LNCAP (cell line): Measurements from ENCODE around the gene RTTN.

ENCODE experiments used
- TF ChIP-seq, protein P1 (sequence below): fragments of 450-650 bp; IDR thresholded peaks from 2 replicates; pipeline ENCODE4 v1.5.1; 2017; ENCODE audit warnings: mild to moderate bottlenecking

The RTTN gene

DNA sequence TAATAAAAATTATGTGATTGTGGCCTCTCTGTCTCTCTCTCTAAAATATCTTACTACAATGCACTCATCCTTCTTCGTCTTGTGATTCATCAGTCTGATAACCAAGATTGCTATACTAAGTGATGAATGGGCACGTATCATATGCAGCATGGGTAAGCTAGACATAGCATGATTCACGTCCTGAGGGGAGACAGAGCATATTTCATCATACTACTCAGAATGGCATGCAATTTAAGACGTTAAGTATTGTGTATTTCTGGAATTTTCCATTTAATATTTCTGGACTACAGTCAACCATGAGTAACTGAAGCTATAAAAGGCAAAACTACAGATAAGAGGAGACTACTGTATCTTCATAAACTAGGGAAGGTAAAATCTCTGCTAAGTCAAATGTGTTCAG is 160.9 kb downstream of the RTTN start:
- TF ChIP-seq, protein P1, sequence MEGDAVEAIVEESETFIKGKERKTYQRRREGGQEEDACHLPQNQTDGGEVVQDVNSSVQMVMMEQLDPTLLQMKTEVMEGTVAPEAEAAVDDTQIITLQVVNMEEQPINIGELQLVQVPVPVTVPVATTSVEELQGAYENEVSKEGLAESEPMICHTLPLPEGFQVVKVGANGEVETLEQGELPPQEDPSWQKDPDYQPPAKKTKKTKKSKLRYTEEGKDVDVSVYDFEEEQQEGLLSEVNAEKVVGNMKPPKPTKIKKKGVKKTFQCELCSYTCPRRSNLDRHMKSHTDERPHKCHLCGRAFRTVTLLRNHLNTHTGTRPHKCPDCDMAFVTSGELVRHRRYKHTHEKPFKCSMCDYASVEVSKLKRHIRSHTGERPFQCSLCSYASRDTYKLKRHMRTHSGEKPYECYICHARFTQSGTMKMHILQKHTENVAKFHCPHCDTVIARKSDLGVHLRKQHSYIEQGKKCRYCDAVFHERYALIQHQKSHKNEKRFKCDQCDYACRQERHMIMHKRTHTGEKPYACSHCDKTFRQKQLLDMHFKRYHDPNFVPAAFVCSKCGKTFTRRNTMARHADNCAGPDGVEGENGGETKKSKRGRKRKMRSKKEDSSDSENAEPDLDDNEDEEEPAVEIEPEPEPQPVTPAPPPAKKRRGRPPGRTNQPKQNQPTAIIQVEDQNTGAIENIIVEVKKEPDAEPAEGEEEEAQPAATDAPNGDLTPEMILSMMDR = no peak

DNA sequence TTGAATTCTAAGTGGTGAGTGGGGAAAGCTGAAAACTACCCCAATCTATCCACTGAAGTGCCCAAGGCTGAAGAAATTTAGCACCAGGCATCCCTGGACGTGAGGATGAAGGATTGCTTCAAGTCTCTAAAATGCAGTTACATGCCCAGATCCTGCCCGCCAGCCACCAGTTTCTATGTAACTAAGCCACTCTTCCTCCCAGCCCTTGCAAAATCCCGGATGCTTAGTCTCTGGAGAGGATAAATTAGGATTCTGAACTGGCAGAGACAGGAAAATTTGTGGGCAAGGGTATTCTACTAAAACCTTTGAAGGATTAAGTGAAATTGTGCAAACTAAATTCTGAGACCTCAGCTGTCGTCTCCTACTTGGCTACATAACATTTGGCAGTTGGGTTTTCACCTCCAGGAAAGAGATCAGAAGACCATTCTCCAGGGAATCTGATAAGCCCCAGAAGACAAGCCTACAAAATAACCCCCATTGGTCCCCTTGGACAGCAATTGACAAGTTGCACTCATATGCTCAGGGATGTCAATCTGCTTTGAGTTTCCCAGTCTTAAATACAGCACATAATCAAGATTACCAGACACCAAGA is 163.9 kb downstream of the RTTN start:
- TF ChIP-seq, protein P1 = no peak

DNA sequence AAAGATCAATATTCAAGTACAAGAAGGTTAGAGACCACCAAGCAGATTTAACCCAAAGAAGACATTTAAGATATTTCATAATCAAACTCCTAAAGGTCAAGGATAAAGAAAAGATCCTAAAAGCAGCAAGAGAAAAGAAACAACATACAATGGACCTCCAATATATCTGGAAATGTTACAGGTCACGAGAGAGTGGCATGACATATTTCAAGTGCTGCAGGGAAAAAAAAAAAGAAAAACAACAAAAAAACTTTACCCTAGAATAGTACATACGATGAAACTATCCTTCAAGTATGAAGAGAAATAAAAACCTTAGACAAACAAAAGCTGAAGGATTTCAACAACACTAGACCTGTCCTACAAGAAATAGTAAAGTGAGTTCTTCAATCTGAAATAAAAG is 166.3 kb downstream of the RTTN start:
- TF ChIP-seq, protein P1 = no peak

DNA sequence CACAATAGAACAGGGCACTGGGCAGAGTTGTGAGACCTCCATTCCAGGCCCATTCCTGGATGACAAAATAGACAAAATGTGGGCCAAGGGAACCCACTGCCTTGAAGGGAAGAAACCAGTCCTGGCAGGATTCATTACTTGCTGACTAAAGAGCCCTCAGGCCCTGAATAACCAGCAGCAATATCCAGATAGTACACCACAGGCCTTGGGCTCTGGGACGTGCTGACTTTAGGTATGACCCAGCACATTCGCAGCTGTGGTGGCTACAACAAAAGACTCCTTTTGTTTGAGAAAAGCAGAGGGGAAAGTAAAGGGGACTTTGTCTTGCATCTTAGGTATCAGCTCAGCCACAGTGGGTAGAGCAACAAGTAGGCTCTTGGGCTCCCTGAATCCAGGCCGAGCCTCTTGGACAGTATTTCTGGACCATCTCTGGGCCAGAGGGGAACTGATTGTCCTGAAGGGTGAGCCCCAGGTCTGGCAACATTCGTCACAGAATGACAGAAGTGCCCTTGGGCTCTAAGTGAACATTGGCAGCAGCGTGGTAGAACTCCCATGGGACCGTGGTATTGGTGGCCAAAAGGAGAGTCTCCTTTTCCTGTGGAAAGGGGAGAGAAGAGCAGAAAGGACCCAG is 167.9 kb downstream of the RTTN start:
- TF ChIP-seq, protein P1 = no peak

DNA sequence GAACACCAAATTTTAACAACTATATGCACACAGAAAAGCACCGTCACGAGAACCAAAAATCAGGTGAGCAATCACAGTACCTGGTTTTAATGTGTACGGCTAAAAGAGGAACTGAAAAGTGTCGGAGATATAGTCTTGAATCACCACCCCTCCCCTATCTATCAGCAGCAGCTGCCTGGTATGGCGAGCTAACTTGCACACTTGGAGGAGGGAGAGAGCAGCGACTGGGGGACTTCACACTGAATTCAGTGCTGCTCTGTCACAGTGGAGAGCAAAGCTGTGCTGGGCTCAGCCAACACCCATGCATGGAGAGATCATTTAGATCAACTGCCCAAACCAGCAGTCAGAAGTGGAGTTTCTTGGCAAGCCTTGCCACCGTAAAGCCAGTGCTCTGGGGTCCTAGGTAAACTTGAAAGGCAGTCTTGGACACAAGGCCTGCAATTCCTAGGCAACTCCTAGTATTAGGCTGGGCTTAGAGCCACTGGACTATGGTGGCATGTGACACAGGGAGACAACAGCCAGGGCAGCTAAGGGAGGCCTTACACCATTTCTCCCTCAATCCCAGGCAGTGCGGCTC is 168.6 kb downstream of the RTTN start:
- TF ChIP-seq, protein P1 = no peak

DNA sequence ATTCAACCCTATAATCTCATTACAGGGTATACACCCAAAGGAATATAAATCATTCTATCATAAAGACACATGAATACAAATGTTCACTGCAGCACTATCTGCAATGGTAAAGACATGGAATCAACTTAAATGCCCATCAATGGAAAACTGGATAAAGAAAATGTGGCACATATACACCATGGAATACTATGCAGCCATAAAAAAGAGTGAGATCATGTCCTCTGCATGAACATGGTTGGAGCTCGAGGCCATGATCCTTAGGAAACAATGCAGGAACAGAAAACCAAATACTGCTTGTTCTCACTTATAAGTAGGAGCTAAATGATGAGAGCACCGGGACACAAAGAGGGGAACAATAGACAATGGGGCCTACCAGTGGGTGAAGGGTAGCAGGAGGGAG is 169.3 kb downstream of the RTTN start:
- TF ChIP-seq, protein P1 = no peak

DNA sequence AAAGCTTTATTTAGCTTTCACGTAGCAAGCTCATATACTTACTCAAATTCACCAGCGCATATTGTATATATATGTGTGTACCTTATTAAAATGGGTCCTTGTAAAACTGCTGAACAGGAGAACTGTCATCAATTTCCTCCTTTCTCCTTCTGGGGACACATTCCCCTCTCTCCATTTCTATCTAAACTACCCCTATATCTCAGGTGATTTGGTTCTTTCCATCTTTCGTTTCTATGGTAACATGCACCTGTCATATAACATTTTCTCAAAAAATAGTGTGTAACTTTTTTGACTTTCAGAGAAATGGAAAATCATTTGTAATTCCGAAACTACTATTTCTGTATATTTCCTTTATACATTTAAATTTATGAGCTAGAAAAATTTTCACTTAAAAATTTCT is 174.3 kb downstream of the RTTN start:
- TF ChIP-seq, protein P1 = no peak
